A549 (cell line): ENCODE measurements around the gene PCBP4. TPM values are rescaled to one million over a fixed set of nuclear protein-coding genes. Genes with fewer than 3 reads are reported as not detected.
A peak's percentile ranks its signal among the peaks of the same experiment; 100 is the strongest.

Source experiments
- ATAC-seq, 2 experiments: fragments of 200-7000 bp in 1 of 2; fragments of >200 bp in 1 of 2; cut with Nextera tagmentation in 1 of 2; cut with Tn5 transposase in 1 of 2; 3 replicates each; pipeline versions ENCODE4 v1.8.0 to v1.9.1; 2018 to 2020; ENCODE audit warnings: mild to moderate bottlenecking in 1 of 2, moderate library complexity in 1 of 2
- CTCF ChIA-PET: fragments of 300-600 bp; sonication (Branson Sonifier 250); formaldehyde crosslinking; extraction: SDS; loops from one replicate; lab custom pipeline; 2021; ENCODE audit warnings: antibody characterized with exemption, inconsistent platforms; lab: Yijun Ruan, JAX
- POLR2A ChIA-PET: fragments of 350-600 bp; formaldehyde crosslinking; extraction: SDS; loops from one replicate; lab custom pipeline; 2021; ENCODE audit warnings: antibody characterized with exemption, inconsistent platforms; lab: Yijun Ruan, JAX
- DNase-seq, 2 experiments: peaks; one replicate each; pipeline versions ENCODE4 v3.0.0 to v3.0.0-alpha.2; 2011 to 2016; ENCODE audit warnings: low read depth in 1 of 2, low spot score in 1 of 2
- FAIRE-seq: peaks from 2 replicates; lab custom pipeline; 2011; peaks lifted over from hg19 to GRCh38; lab: Jason Lieb, UNC
- H3K27ac ChIP-seq, 2 experiments: fragments of >200 bp; sonication (Bioruptor Twin); formaldehyde crosslinking; 3 replicates each; pipeline ENCODE4 v1.5.1; 2016 to 2017
- H3K4me1 ChIP-seq: fragments of >200 bp; sonication (Bioruptor Twin); formaldehyde crosslinking; 3 replicates; pipeline ENCODE4 v1.6.1; 2016
- H3K4me2 ChIP-seq: fragments of >200 bp; sonication (Bioruptor Twin); formaldehyde crosslinking; 3 replicates; pipeline ENCODE4 v1.6.1; 2016
- H3K4me3 ChIP-seq: fragments of >200 bp; sonication (Bioruptor Twin); formaldehyde crosslinking; 3 replicates; pipeline ENCODE4 v1.5.1; 2016
- H3K9me3 ChIP-seq: fragments of >200 bp; sonication (Bioruptor Twin); formaldehyde crosslinking; 3 replicates; pipeline ENCODE4 v1.6.1; 2016
- BHLHE40 ChIP-seq: IDR thresholded peaks from 2 replicates; pipeline ENCODE4 v1.6.1; 2012; ENCODE audit warnings: low read depth, low read length, inconsistent platforms
- CHD2 ChIP-seq: fragments of 150-350 bp; IDR thresholded peaks from 2 replicates; pipeline ENCODE4 v1.6.1; 2014; ENCODE audit warnings: low read length; ENCODE audit not compliant: partially characterized antibody
- CHD4 ChIP-seq: fragments of 200-600 bp; sonication (generic); IDR thresholded peaks from 2 replicates; pipeline ENCODE4 v1.6.1; 2016; ENCODE audit warnings: antibody characterized with exemption, mild to moderate bottlenecking, borderline replicate concordance
- EHF ChIP-seq: fragments of 250-450 bp; sonication (Bioruptor Pico); IDR thresholded peaks from 2 replicates; pipeline ENCODE4 v1.5.0; 2020; ENCODE audit warnings: mild to moderate bottlenecking
- ESRRA ChIP-seq: fragments of 150-350 bp; IDR thresholded peaks from 2 replicates; pipeline ENCODE4 v1.6.1; 2014; ENCODE audit warnings: mild to moderate bottlenecking, low read length, borderline replicate concordance
- FOXS1 ChIP-seq: fragments of 250-450 bp; sonication (Bioruptor Pico); IDR thresholded peaks from 2 replicates; pipeline ENCODE4 v1.5.0; 2020; ENCODE audit warnings: mild to moderate bottlenecking, moderate library complexity
- HDAC2 ChIP-seq: fragments of 200-600 bp; sonication (generic); IDR thresholded peaks from 2 replicates; pipeline ENCODE4 v1.6.1; 2016
- HOXA7 ChIP-seq: fragments of 250-450 bp; sonication (Bioruptor Pico); IDR thresholded peaks from 2 replicates; pipeline ENCODE4 v1.5.0; 2020; ENCODE audit warnings: mild to moderate bottlenecking, moderate library complexity
- HOXB13 ChIP-seq: fragments of 250-450 bp; sonication (Bioruptor Pico); IDR thresholded peaks from 2 replicates; pipeline ENCODE4 v1.5.0; 2020; ENCODE audit warnings: low read depth, mild to moderate bottlenecking, moderate library complexity
- HOXB5 ChIP-seq: fragments of 250-450 bp; sonication (Bioruptor Pico); IDR thresholded peaks from 2 replicates; pipeline ENCODE4 v1.5.0; 2020; ENCODE audit warnings: mild to moderate bottlenecking, moderate library complexity
- JUN ChIP-seq, 2 experiments: fragments of >200 bp; sonication (Bioruptor Twin); formaldehyde crosslinking; IDR thresholded peaks; 2 replicates in 1 of 2; 3 replicates in 1 of 2; pipeline ENCODE4 v1.6.1; 2016 to 2017
- KDM1A ChIP-seq: fragments of 200-600 bp; sonication (generic); IDR thresholded peaks from 2 replicates; pipeline ENCODE4 v1.6.1; 2016; ENCODE audit warnings: low read depth, mild to moderate bottlenecking
- KDM5A ChIP-seq: fragments of 200-600 bp; sonication (generic); IDR thresholded peaks from 2 replicates; pipeline ENCODE4 v1.6.1; 2016; ENCODE audit warnings: antibody characterized with exemption, mild to moderate bottlenecking
- PHF8 ChIP-seq: fragments of 200-600 bp; sonication (generic); IDR thresholded peaks from 2 replicates; pipeline ENCODE4 v1.6.1; 2016; ENCODE audit warnings: low read depth, mild to moderate bottlenecking, antibody characterized with exemption, moderate library complexity, borderline replicate concordance
- POLR2A ChIP-seq: IDR thresholded peaks from 2 replicates; pipeline ENCODE4 v1.6.1; 2012; ENCODE audit warnings: mild to moderate bottlenecking, low read length
- RAD21 ChIP-seq, 2 experiments: fragments of >200 bp in 1 of 2; sonication (Bioruptor Twin) in 1 of 2; formaldehyde crosslinking in 1 of 2; IDR thresholded peaks in 1 of 2; conservative IDR thresholded peaks in 1 of 2; 2 replicates in 1 of 2; 3 replicates in 1 of 2; pipeline ENCODE4 v1.6.1; 2012 to 2018; ENCODE audit warnings: inconsistent platforms in 1 of 2
- RARB ChIP-seq: fragments of 250-450 bp; sonication (Bioruptor Pico); IDR thresholded peaks from 2 replicates; pipeline ENCODE4 v1.8.0; 2021; ENCODE audit warnings: mild to moderate bottlenecking, moderate library complexity
- RCOR1 ChIP-seq: fragments of 150-350 bp; IDR thresholded peaks from 2 replicates; pipeline ENCODE4 v1.6.1; 2014; ENCODE audit warnings: antibody characterized with exemption, low read length, low read depth
- SMC3 ChIP-seq: fragments of >200 bp; sonication (Bioruptor Twin); formaldehyde crosslinking; IDR thresholded peaks from 3 replicates; pipeline ENCODE4 v1.6.1; 2018; ENCODE audit warnings: inconsistent platforms
- SREBF2 ChIP-seq: fragments of 450-650 bp; IDR thresholded peaks from 2 replicates; pipeline ENCODE4 v1.6.1; 2014; ENCODE audit warnings: mild to moderate bottlenecking, moderate library complexity
- TP53 ChIP-seq: fragments of 250-450 bp; sonication (Bioruptor Pico); IDR thresholded peaks from 2 replicates; pipeline ENCODE4 v1.5.0; 2021; ENCODE audit warnings: mild to moderate bottlenecking, moderate library complexity
- ZFP36 ChIP-seq: fragments of 450-650 bp; IDR thresholded peaks from 2 replicates; pipeline ENCODE4 v1.6.1; 2014; ENCODE audit warnings: borderline replicate concordance; ENCODE audit not compliant: partially characterized antibody
- ZNF302 ChIP-seq: fragments of 250-450 bp; sonication (Bioruptor Pico); IDR thresholded peaks from 2 replicates; pipeline ENCODE4 v1.9.0; 2021; ENCODE audit warnings: inconsistent platforms, mild to moderate bottlenecking, moderate library complexity
- WGBS: methylation state at CpG from one replicate; pipeline ENCODE4 v1.1.6; 2017; ENCODE audit errors: missing lambda C conversion rate; 5-methylcytosine and 5-hydroxymethylcytosine counted together
- polyA plus RNA-seq, 4 experiments: library from polyadenylated mRNA; depleted of rRNA in 3 of 4; stranded (reverse); fragments of >200 nt; fragmentation: RNase III in 1 of 4; extraction: RNeasy Plus Mini Kit Qiagen cat#74134 plus additional on column Dnase treatment in 1 of 4; gene quantifications; 2 replicates in 3 of 4; 3 replicates in 1 of 4; pipeline ENCODE4 v1.2.3, GENCODE V29; 2011 to 2017
- TF ChIP-seq, protein P1 (sequence below): fragments of >200 bp; sonication (Bioruptor Twin); formaldehyde crosslinking; IDR thresholded peaks from 3 replicates; pipeline ENCODE4 v1.6.1; 2016
- TF ChIP-seq, protein P2 (sequence below): fragments of >200 bp; sonication (Bioruptor Twin); formaldehyde crosslinking; IDR thresholded peaks from 3 replicates; pipeline ENCODE4 v1.5.1; 2016
- TF ChIP-seq, protein P3 (sequence below): fragments of 250-450 bp; sonication (Bioruptor Pico); IDR thresholded peaks from 2 replicates; pipeline ENCODE4 v1.5.0; 2021; ENCODE audit warnings: mild to moderate bottlenecking, moderate library complexity, borderline replicate concordance

PCBP4 gene
- polyA plus RNA-seq, 2 of the 4 experiments (the other 2 are of a cell fraction) = 8.6 to 10.9 TPM

DNA sequence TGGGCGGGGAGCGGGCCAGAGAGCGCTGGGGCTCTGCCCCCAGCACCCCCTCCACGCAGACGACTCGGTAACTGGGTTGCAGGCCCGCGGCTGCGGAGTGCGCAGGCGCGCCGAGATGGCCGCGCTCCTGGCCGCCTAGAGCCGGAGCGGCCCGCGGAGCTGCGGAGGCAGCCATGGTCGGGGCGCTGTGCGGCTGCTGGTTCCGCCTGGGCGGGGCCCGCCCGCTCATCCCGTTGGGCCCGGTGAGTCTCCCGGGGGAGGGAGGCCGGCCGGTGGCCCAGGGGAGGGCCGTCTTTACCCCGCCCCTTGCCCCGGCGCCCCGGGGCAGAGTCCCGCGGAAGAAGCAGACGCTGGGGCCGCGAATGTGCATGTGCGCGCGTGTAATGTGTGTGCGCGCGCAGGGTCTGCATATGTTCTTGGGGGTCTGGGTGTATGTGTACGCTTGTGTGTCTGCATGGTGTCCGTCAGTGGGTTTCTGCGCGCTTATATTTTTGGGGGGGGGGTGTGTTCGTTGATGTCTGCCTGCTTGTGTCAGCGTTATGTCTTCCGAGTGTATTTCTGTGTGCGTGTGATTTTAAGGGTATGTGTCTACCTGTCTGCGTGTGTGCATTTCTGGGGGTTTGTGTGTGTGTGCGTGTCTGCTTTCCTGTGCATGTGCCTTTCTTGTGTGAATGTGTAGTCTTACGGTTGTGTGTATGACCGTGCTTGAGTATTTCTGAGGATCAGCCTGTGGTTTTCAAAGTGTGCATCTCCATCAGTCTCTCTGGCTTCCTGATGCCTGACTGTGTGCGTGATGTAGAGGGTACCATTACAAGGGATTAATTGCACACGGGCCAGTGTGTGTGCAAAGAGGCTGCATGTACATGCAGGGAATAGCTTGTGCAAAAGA is 8.0 kb upstream of the PCBP4 start, which contains the start of gene ABHD14A:
Gene ABHD14A, plus strand, starts transcription at position 102 of the 889 bp plus-strand sequence. Its CDS starts 72 bp downstream, at position 174.
- WGBS = 33% methylated on average over 14 of the region's 63 CpGs
- peak within 1 kb of the TSS; percentile 99 for H3K27ac ChIP-seq
- peak; percentile 80 to 88 for ATAC-seq
- TF ChIP-seq KDM5A (no peak), CHD4 (no peak), PHF8 (peak; percentile 54; the same call in 1 of the 2 replicates), ESRRA (no peak), HOXB13 (CRISPR knock-in tag) (no peak), FOXS1 (CRISPR knock-in tag) (no peak), CHD2 (no peak), JUN (IDR thresholded peaks at IDR 0.05) (peak in 1 of 2 experiments; percentile 24; a peak in 1 of 5 replicates), RAD21 (conservative IDR thresholded peaks at IDR 0.05 in 1 of 2, IDR thresholded peaks at IDR 0.05 in 1 of 2) (no peak), EHF (CRISPR knock-in tag) (no peak), RCOR1 (no peak), POLR2A (peak; percentile 86), TP53 (CRISPR knock-in tag) (no peak), BHLHE40 (no peak)
- TF ChIP-seq, protein P1, sequence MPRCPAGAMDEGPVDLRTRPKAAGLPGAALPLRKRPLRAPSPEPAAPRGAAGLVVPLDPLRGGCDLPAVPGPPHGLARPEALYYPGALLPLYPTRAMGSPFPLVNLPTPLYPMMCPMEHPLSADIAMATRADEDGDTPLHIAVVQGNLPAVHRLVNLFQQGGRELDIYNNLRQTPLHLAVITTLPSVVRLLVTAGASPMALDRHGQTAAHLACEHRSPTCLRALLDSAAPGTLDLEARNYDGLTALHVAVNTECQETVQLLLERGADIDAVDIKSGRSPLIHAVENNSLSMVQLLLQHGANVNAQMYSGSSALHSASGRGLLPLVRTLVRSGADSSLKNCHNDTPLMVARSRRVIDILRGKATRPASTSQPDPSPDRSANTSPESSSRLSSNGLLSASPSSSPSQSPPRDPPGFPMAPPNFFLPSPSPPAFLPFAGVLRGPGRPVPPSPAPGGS = 0 out of 3 replicates have a peak, but pooled peaks have one; percentile 24
- TF ChIP-seq, protein P2, sequence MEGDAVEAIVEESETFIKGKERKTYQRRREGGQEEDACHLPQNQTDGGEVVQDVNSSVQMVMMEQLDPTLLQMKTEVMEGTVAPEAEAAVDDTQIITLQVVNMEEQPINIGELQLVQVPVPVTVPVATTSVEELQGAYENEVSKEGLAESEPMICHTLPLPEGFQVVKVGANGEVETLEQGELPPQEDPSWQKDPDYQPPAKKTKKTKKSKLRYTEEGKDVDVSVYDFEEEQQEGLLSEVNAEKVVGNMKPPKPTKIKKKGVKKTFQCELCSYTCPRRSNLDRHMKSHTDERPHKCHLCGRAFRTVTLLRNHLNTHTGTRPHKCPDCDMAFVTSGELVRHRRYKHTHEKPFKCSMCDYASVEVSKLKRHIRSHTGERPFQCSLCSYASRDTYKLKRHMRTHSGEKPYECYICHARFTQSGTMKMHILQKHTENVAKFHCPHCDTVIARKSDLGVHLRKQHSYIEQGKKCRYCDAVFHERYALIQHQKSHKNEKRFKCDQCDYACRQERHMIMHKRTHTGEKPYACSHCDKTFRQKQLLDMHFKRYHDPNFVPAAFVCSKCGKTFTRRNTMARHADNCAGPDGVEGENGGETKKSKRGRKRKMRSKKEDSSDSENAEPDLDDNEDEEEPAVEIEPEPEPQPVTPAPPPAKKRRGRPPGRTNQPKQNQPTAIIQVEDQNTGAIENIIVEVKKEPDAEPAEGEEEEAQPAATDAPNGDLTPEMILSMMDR = no peak
- TF ChIP-seq, protein P3, sequence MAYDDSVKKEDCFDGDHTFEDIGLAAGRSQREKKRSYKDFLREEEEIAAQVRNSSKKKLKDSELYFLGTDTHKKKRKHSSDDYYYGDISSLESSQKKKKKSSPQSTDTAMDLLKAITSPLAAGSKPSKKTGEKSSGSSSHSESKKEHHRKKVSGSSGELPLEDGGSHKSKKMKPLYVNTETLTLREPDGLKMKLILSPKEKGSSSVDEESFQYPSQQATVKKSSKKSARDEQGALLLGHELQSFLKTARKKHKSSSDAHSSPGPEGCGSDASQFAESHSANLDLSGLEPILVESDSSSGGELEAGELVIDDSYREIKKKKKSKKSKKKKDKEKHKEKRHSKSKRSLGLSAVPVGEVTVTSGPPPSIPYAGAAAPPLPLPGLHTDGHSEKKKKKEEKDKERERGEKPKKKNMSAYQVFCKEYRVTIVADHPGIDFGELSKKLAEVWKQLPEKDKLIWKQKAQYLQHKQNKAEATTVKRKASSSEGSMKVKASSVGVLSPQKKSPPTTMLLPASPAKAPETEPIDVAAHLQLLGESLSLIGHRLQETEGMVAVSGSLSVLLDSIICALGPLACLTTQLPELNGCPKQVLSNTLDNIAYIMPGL (CRISPR knock-in tag) = no peak
- TF ChIP-seq, all 56 proteins: peak for 4
- ChIA-PET CTCF (interaction anchor here (0.8 to 7.1 kb wide), 7 partner anchors 8 to 45 kb away, joined by 4 to 59 read pairs (median 19); partner anchors contain the start of genes ACY1, GPR62, PARP3 and RRP9), POLR2A (interaction anchor here (2.5 kb wide), 1 partner anchor 33 kb away, joined by 28 read pairs; the partner anchor contains the start of genes PARP3 and RRP9)
- Histone ChIP-seq H3K9me3 (no peaks in the 10 kb centered on the region), H3K4me2 (peak within 1 kb of the TSS; percentile 91), H3K4me1 (peaks cover 14% of the 10 kb centered on the region), H3K4me3 (peak within 1 kb of the TSS; percentile 87)
- peak; percentile 55 to 68 for DNase-seq
- no peak for FAIRE-seq

DNA sequence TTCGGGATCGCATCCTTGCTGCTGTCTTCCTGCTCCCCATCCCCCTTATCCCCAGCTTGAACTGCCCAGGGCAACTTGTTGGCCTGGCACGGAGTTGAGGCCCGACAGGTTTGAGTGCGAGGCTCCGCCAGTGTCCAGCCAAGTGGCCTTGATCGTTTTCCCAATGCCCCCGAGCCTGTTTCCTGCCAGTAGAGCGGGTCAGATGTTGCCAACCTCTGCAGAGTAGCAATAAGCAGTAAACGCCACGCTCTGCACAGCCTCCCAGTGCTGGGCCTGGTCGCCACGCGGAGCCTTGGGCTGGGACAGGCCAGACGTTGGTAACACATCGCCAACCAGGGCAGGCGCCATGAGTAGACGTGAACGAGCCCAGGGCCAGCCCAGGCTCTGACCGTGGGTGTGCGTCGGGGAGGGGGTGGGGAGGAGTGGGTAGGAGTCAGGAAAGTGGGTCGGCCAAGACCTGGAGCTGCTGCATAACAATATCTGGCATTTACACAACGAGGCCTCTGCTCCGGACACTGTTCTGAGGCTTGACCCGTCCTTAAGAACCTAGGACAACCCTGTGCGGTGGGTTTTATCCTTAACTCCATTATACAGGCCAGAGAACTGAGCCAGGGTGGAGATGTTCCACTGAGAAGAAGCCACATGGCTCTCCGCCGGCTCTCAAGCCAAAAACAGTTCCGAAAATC is 7.2 kb upstream of the PCBP4 start:
- Histone ChIP-seq H3K27ac (peak overlapping the region; percentile 99), H3K4me2 (peak overlapping the region; percentile 91), H3K9me3 (no peaks in the 10 kb centered on the region), H3K4me1 (peaks cover 14% of the 10 kb centered on the region), H3K4me3 (peak overlapping the region; percentile 87)
- ChIA-PET CTCF (interaction anchor here (0.6 to 7.1 kb wide), 17 partner anchors 9 to 1358 kb away, joined by 3 to 59 read pairs (median 6); partner anchors contain the start of genes ACY1, GPR62, PARP3 and RPL29), POLR2A (interaction anchor here (1.1 to 2.5 kb wide), 4 partner anchors 9 to 32 kb away, joined by 3 to 28 read pairs (median 11); partner anchors contain the start of genes ACY1, PARP3, RPL29 and RRP9)
- FAIRE-seq = no peak
- TF ChIP-seq PHF8 (no peak), SMC3 (no peak), HDAC2 (no peak), RAD21 (conservative IDR thresholded peaks at IDR 0.05 in 1 of 2, IDR thresholded peaks at IDR 0.05 in 1 of 2) (no peak), SREBF2 (no peak), ZFP36 (no peak), HOXB5 (CRISPR knock-in tag) (no peak), HOXA7 (CRISPR knock-in tag) (no peak), RCOR1 (no peak), KDM1A (no peak), RARB (CRISPR knock-in tag) (no peak), ZNF302 (CRISPR knock-in tag) (no peak)
- TF ChIP-seq, protein P1 = no peak
- peak; percentile 28 to 48; a peak in 5 of 6 replicates for ATAC-seq
- 26% methylated on average over 14 of the region's 30 CpGs for WGBS
- DNase-seq = no peak
